ENCODE data around the gene LGALS4. TPM values are rescaled to one million over a fixed set of nuclear protein-coding genes. Genes with fewer than 3 reads are reported as not detected.
"Not testable (repeated sequence)": the region's sequence is repeated elsewhere in the genome, so short reads cannot be mapped to it uniquely, and the experiment has no call there.

The LGALS4 gene
- total RNA-seq, 1 experiment from 2014 or later, result 959 TPM

DNA sequence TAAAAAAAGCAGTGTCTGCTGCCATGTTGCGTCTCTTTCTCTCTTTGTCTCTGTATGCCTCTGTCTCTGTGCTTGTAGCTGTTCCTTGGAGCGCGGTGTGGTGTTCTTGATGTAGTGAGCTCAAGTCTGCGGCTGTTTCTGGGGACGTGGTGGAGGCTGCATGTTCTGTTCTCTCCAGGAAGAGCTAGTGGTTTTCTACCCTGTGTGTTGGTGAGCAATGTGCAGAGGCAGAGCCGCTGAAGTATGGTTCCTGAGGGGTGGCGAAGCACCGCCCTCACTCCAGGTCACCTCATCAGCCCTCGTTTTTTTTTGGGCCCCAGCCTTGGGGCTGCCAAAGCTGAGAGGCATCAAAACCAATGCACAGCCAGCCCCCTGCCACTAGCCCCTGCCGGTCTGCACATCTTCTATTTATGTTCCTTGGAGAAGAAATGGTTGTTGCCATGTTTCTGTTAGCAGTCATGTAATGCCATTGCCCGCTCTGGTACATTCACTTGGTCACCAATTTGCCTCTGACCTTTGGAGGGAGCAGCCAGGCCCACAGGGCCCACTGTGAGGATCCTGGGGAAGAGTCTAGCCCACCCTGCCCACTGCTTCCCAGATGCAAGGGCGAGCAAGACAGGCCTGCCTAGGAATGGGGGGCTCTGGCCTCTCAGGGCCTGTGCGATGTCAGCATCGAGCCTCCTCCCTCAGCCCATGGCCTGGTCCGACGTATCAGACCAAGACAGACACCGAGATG is 29.9 kb upstream of the LGALS4 start:
- DNase-seq (ENCODE audit: low spot score), result no peak

GRCh38 chr19:38841787-38842438 is 29.2 kb upstream of the LGALS4 start:
- no peak for DNase-seq (ENCODE audit: low spot score)

- DNase-seq (ENCODE audit: low spot score), result no peak
These were observed 28.5 kb upstream of the LGALS4 start for GRCh38 chr19:38841180-38841766.

DNA sequence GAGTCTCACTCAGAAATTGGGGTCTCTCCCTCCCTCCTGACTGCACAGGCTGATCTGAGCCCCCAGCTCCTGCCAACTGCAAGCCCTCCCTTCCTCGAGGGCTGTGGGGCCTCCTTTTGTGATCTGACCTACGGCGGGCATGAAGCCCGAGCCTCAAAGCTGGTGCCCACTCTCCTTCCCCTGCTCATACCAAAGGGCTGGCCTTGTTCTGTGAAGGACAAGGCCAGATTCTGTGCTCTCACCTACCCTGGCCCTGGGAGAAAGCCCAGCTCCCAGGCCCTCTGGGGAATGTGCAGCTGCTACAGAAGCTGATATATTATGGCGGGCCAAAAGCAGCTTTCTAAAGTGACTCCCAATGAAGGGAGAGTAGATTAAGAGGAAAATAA is 27.8 kb upstream of the LGALS4 start:
- DNase-seq (ENCODE audit: low spot score), result no peak

DNA sequence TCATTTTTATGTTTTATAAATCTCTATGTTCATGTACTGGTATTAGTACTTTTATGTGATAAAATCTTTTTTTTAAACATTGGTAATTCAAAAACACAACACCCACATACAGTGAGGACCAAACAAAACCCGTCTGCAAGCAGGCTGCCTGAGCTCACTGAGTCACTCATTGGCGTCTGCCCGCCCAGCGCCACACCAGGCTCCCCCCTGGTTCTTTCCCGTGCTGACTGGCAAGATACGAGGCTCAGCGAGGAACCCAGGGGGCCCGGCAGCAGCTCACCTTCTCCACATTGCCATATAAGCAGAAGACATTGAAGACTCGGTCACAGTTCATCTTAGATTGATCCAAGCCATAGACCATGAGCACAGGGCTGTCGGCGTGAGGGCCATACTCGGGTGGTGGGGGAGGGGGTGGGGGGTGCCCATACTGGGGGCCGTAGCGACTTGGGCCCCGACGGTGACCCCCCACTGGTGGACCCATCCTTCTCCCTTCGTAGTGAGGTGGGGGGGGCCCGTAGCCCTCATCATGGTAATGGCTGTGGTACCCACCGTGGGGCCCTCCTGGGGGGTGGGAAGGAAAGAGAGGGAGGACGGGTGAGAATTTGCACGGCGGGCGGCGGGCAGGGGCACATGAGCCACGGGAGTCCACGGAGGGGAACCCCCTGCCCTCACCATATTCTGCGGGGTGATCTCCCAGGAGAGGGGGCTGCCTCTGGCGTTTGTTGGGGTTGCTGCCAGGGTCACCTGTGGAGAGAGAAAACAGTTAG is 27.3 kb upstream of the LGALS4 start:
- DNase-seq (ENCODE audit: low spot score), result no peak

- DNase-seq (ENCODE audit: low spot score), result no peak
These were observed 26.4 kb upstream of the LGALS4 start for GRCh38 chr19:38838986-38839761.

DNA sequence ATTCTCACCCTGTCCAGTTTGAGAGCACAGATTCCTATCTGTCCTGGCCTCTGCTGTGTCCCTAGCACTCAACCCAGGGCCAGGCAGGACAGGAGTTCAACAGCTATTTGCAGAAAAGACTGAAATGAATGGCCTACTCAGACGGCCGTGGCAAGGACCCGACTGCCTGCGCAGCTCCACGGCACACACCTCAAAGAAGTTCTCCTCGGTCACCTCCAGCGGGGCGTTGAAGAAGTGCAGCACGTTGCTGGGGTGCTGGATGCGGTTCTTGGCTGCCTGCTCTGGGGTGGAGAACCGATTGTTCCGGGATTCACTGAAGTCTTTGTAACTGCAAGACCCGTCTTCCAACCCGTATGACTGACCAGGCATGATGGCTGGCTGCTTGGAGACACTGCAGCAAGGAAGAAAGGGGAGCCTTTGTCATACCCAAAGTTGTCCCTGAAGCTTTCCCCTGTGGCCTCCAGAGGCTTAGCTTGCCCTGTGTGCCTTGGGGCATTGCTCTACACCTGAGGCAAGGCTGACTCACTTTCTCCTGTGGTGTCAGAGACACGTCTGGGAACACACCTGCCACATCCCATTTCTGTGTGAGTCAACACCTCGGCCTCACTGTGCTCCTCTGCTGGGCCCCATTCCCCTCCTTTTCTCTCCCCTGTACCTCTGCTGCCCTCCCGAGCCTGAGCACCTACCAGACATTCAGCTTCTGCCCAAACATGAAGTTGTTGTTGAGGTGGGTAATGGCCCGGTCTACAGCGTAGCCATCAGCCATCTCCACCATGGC is 25.7 kb upstream of the LGALS4 start:
- DNase-seq (ENCODE audit: low spot score), result no peak

- DNase-seq (ENCODE audit: low spot score), result no peak
These were observed 24.9 kb upstream of the LGALS4 start for GRCh38 chr19:38837656-38838121.

- no peak for DNase-seq (ENCODE audit: low spot score)
These were observed 24.4 kb upstream of the LGALS4 start for GRCh38 chr19:38836983-38837626.

DNA sequence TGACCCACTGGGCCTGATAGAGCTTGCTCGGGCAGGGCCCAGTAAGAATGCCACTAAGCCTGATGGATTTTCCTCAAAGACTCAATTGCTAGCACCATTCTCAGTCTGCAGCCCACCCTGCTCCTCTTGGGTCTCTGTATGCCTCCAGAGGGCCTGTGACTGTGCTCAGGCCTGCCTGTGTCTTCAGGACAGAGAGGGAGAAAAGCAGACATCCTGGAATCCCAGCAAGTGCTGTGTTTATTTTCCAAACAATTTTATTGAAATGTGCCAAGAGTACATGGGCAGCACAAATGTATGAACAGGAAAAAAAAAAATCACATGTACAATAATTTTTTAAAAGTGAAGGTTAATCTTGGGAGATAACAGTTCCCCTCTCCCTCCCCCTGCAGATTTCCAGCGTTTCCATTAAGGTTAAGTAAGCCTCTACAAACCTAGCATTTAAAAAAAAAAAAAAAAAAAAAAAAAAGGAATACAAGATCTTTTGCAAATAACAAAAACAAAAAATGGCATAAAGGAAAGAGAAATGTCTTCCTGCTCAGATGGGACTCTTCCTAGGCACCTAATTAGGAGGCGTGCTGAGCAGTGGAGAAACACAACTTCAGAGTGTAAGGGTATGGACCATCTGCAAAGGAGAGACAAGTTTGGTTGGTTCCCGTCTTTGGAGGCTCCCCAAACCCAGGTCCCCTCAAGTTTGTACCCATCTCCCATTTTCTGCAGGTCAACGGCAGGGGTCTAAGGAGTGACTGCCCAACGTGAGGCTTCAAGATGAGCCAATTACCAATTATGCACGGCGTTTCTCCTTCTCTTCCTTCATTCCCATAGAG is 23.6 kb upstream of the LGALS4 start:
- no peak for DNase-seq (ENCODE audit: low spot score)

DNA sequence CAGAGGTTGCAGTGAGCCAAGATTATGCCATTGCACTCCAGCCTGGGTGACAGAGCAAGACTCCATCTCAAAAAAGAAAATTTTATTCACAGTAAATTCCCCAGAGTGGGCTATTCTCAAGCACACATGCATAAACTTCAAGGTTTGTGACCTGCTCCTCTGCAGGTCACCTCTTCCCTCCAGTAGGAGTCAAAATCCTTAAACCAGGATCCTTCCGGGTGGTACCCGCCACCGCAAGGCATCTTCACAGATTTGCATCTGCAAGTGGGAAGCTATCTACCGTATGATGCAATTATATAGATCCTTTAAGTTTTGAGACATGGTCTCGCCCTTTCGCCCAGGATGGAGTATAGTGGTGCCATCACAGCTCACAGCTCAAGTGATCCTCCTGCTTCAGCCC is 21.8 kb upstream of the LGALS4 start:
- no peak for DNase-seq (ENCODE audit: low spot score)

GRCh38 chr19:38834104-38834490 is 21.4 kb upstream of the LGALS4 start:
- no peak for DNase-seq (ENCODE audit: low spot score)

DNA sequence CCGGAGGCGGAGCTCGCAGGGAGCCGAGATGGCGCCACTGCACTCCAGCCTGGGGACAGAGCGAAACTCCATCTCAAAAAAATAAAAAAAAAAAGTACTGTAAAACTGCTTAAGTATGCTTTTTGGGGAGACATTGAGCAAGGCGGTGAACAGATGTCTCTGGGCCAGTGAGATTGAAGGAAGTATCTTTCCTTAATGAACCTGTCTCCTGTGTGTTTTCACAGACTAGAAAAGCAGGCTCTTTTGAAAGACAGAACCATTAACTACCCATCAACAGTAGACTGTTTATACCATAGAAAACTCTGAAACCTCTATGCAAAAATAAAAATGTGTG is 20.3 kb upstream of the LGALS4 start:
- DNase-seq (ENCODE audit: low spot score), result no peak

DNA sequence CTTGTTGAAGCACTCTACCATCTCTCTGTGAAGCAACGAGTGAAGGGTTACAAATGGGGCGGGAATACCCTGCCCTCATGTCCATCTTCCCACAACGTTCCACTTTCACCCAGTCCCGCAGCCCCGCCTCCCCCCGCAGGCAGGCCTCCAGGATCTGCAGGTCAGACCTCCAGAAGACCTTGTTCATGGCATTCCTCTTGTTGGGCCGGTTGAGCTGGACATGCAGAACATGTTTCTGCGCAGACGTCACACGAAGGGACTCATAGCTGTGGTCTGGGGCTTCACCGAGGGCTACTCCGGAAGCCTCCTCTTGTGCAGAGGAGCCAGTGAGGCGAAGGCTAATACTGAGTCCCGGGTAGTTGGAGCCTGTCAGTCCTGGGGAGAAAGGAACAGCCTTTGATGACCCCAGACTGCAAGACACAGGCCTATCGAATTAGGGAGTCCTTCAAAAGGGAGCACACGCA is 18.4 kb upstream of the LGALS4 start:
- peak; percentile 96 for DNase-seq (ENCODE audit: low spot score)

- no peak for DNase-seq (ENCODE audit: low spot score)
These were observed 17.4 kb upstream of the LGALS4 start for GRCh38 chr19:38830039-38830733.

DNA sequence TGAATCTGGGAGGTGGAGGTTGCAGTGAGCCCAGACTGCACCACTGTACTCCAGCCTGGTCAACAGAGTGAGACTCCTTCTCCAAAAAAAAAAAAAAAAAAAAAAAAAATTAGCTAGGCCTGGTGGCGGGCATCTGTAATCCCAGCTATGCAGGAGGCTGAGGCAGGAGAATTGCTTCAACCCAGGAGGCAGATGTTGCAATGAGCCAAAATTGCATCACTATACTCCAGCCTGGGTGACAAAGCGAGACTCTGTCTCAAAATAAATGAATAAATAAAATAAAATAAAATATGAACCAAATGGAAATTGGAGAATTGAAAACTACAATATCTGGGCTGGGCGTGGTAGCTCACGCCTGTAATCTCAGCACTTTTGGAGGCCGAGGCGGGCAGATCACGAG is 16.5 kb upstream of the LGALS4 start:
- not testable (repeated sequence) for DNase-seq (ENCODE audit: low spot score)

GRCh38 chr19:38826856-38827551 is 14.3 kb upstream of the LGALS4 start:
- no peak for DNase-seq (ENCODE audit: low spot score)

GRCh38 chr19:38825936-38826335 is 13.2 kb upstream of the LGALS4 start:
- DNase-seq (ENCODE audit: low spot score), result not testable (repeated sequence)

Measured in HT-29 (cell line).